AG09319 (cell line): ENCODE measurements around the gene MIA3.
A peak's percentile ranks its signal among the peaks of the same experiment; 100 is the strongest.

Experiments used
- DNase-seq: peaks from one replicate; pipeline ENCODE4 v3.0.0-alpha.2; 2010; ENCODE audit warnings: low read depth; ENCODE audit errors: extremely low read depth
- CTCF ChIP-seq: IDR thresholded peaks from 2 replicates; pipeline ENCODE4 v1.5.1; 2011; ENCODE audit warnings: low read depth, mild to moderate bottlenecking, inconsistent platforms, low read length, moderate library complexity

MIA3 gene

GRCh38 chr1:222713091-222713961 is 95.4 kb downstream of the MIA3 start:
- DNase-seq, result peak; percentile 89
- no peak for TF ChIP-seq CTCF

GRCh38 chr1:222716393-222716792 is 98.5 kb downstream of the MIA3 start:
- no peak for TF ChIP-seq CTCF
- no peak for DNase-seq
